Kidney (tissue), 14 donors: Measurements from ENCODE around the gene ADAMTSL3. TPM values are rescaled to one million over a fixed set of nuclear protein-coding genes. Genes with fewer than 3 reads are reported as not detected.

Experiments used
- DNase-seq, 5 donors: peaks; one replicate each; pipeline ENCODE4 v3.0.0-alpha.2; 2013 to 2020
- FAIRE-seq: peaks from 2 replicates; lab custom pipeline; 2012; peaks lifted over from hg19 to GRCh38; lab: Jason Lieb, UNC
- H3K27ac ChIP-seq, 2 donors: one replicate each; pipeline ENCODE4 v1.7.0; 2013; ENCODE audit warnings: low read depth in 2 of 2, low read length in 2 of 2, inconsistent platforms in 1 of 2
- H3K27me3 ChIP-seq: one replicate; pipeline ENCODE4 v1.7.1; 2013; ENCODE audit warnings: low read length, inconsistent platforms; ENCODE audit not compliant: control insufficient read depth, insufficient read depth
- H3K36me3 ChIP-seq, 3 donors: one replicate each; pipeline versions ENCODE4 v1.7.0 to v1.7.1; 2013; ENCODE audit warnings: low read length in 3 of 3, control low read depth in 1 of 3, inconsistent platforms in 1 of 3; ENCODE audit not compliant: insufficient read depth in 3 of 3, control insufficient read depth in 2 of 3
- H3K4me1 ChIP-seq, 3 donors: one replicate each; pipeline versions ENCODE4 v1.7.0 to v1.7.1; 2013; ENCODE audit warnings: low read length in 3 of 3, inconsistent platforms in 1 of 3, low read depth in 1 of 3; ENCODE audit not compliant: control insufficient read depth in 2 of 3, insufficient read depth in 2 of 3
- H3K4me3 ChIP-seq, 3 donors: one replicate each; pipeline versions ENCODE4 v1.7.0 to v1.8.1; 2013; ENCODE audit warnings: low read length in 3 of 3, control low read depth in 1 of 3, inconsistent platforms in 1 of 3
- H3K9ac ChIP-seq, 3 donors: one replicate each; pipeline versions ENCODE4 v1.7.0 to v1.7.1; 2013; ENCODE audit warnings: low read length in 3 of 3, control low read depth in 1 of 3, inconsistent platforms in 1 of 3
- H3K9me3 ChIP-seq, 3 donors: one replicate each; pipeline versions ENCODE4 v1.7.0 to v1.7.1; 2013; ENCODE audit warnings: low read length in 3 of 3, control low read depth in 1 of 3, inconsistent platforms in 1 of 3; ENCODE audit not compliant: control insufficient read depth in 2 of 3, insufficient read depth in 1 of 3
- CTCF ChIP-seq: IDR thresholded peaks from 3 replicates; pipeline ENCODE4 v1.5.1; 2012; ENCODE audit warnings: mild to moderate bottlenecking, moderate library complexity, borderline replicate concordance; ENCODE audit not compliant: insufficient read depth; ENCODE audit errors: extremely low read depth
- intact Hi-C: fragments of 100-400 bp; cut with DNase I; formaldehyde crosslinking; loops from one replicate; pipeline ENCODE4 v1.11.1; 2022
- polyA plus RNA-seq: library from polyadenylated mRNA; stranded (reverse); fragments of 350-450 nt; fragmentation: Illumina TruSeq; extraction: RNeasy Lipid Tissue Mini Kit (QIAGEN cat#74804); gene quantifications from one replicate; pipeline ENCODE4 v1.2.3, GENCODE V29; 2014; ENCODE audit warnings: low read depth, low replicate concordance; ENCODE audit not compliant: insufficient read depth
- total RNA-seq: library from RNA; stranded (reverse); fragmentation: NEBNext Ultra II Directional; extraction: Animal tissue kit (Norgen Biotek cat#: 25700); gene quantifications from one replicate; pipeline ENCODE4 v1.2.1, GENCODE V29; 2021
- donor health status: control.
- donor health status: control.
- donor health status: control.
- donor health status: control.
- donor health status: control.
- donor health status: DM: yes; HTN: yes; CAD: no.
- donor health status: Normal renal cell carcinoma (clear cell type).

The ADAMTSL3 gene
- total and polyA plus RNA-seq, 2 donors from 2014 or later = 1.6 to 23.4 TPM

DNA sequence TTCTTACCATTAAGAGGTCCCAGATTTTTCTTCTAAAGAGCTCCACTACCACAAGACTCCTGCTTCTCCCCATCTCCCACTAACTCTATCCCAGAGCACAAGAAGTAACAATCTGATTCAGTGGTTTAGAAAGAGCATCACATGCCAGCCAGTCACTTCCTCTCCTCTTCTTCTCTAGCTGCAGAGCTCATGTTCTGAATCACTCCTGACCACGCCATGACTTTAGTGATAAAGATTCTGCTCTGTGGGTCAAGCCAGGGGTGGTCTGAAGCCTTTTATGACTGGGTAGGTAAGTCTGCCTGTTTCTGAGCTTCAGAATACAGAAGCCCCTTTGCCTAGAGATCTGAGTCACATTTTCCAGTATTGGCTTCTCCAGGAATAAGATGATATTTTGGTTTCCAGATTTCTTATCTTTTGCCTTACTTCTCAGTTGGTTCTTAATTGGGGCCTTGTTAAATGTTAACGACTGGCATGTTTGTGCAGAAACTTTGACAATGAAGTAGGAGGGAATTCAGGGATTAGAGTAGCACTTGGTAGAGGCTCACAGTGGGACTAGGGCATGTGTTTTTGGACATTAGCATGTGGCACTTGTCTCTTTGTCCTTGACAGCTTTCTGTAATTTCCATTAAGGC lies 27.6 kb upstream of the ADAMTSL3 start:
- no peaks in the 10 kb centered on the region for H3K27me3 ChIP-seq
- H3K9me3 ChIP-seq = no peaks in the 10 kb centered on the region
- H3K27ac ChIP-seq = no peak overlapping the region
- DNase-seq = no peak
- H3K36me3 ChIP-seq = no peaks in the 10 kb centered on the region
- intact Hi-C loops = no loop called here
- no peak overlapping the region for H3K9ac ChIP-seq
- no peaks in the 10 kb centered on the region for H3K4me1 ChIP-seq
- FAIRE-seq = no peak
- no peak overlapping the region for H3K4me3 ChIP-seq
- no peak for TF ChIP-seq CTCF

- FAIRE-seq (no peak), DNase-seq (no peak)
- no peaks in the 10 kb centered on the region for H3K4me1 ChIP-seq
- H3K4me3 ChIP-seq = no peak overlapping the region
- no peaks in the 10 kb centered on the region for H3K36me3 ChIP-seq
- intact Hi-C loops = no loop called here
- H3K9ac ChIP-seq = no peak overlapping the region
- no peaks in the 10 kb centered on the region for H3K27me3 ChIP-seq
- H3K9me3 ChIP-seq = no peaks in the 10 kb centered on the region
- TF ChIP-seq CTCF = no peak
- H3K27ac ChIP-seq = no peak overlapping the region
Observed at GRCh38 chr15:83631534-83631933, 22.4 kb upstream of the ADAMTSL3 start.

- FAIRE-seq (no peak), DNase-seq (no peak)
- H3K27me3 ChIP-seq = no peaks in the 10 kb centered on the region
- intact Hi-C loops = no loop called here
- H3K27ac ChIP-seq = no peak overlapping the region
- H3K9ac ChIP-seq = no peak overlapping the region
- no peak for TF ChIP-seq CTCF
- no peaks in the 10 kb centered on the region for H3K9me3 ChIP-seq
- no peak overlapping the region for H3K4me3 ChIP-seq
- no peaks in the 10 kb centered on the region for H3K4me1 ChIP-seq
- H3K36me3 ChIP-seq = no peaks in the 10 kb centered on the region
Observed at GRCh38 chr15:83643201-83643600, 10.7 kb upstream of the ADAMTSL3 start.

GRCh38 chr15:83644439-83644838 lies 9.5 kb upstream of the ADAMTSL3 start:
- no peak for TF ChIP-seq CTCF
- FAIRE-seq (no peak), DNase-seq (no peak)
- no peak overlapping the region for H3K9ac ChIP-seq
- no peaks in the 10 kb centered on the region for H3K36me3 ChIP-seq
- H3K4me3 ChIP-seq = no peak overlapping the region
- intact Hi-C loops = no loop called here
- no peaks in the 10 kb centered on the region for H3K4me1 ChIP-seq
- H3K9me3 ChIP-seq = no peaks in the 10 kb centered on the region
- H3K27ac ChIP-seq = no peak overlapping the region
- no peaks in the 10 kb centered on the region for H3K27me3 ChIP-seq
